Kidney tubule cell (primary cell): ENCODE data around the gene TMEM30B.

Experiments used
- DNase-seq: peaks from one replicate; pipeline ENCODE4 v3.0.0-alpha.2; 2018; ENCODE audit warnings: low spot score

Gene TMEM30B

DNA sequence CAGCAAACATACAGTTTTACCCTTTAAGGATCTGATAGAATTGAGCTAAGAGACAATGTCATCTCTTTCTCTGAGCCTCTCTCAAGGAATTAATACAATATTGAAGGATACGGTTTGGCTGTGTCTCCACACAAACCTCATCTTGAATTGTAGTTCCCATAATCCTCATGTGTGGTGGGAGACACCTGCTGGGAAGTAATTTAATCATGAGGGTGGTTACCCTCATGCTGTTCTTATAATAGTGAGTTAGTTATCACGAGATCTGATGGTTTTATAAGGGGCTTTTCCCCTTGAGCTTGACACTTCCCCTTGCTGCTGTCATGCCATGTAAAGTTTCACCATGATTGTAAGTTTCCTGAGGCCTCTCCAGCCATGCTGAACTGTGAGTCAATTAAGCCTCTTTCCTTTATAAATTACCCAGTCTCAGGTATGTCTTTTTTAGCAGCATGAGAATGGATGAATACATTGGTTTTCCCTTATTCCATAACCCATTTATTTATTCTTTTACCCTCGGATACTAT lies 47.6 kb downstream of the TMEM30B start:
- no peak for DNase-seq

DNA sequence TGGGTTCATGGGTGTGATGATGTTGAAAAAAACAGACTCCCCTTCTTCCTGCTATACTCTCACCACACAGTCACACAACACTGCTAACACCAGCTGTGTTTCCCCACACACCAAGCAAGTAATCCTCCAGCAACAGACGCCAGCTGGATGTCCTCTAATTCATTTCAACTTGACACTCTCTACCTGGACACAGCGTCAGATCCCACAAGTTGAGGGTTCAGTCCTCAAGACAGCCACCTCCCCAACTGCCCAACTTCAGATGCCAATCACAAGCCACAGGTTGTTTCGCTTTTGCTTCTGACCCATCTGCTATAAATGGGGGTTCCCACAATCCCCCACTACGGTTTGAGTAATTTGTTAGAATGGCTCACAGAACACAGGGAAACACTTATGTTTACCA lies 49.3 kb downstream of the TMEM30B start:
- no peak for DNase-seq

DNA sequence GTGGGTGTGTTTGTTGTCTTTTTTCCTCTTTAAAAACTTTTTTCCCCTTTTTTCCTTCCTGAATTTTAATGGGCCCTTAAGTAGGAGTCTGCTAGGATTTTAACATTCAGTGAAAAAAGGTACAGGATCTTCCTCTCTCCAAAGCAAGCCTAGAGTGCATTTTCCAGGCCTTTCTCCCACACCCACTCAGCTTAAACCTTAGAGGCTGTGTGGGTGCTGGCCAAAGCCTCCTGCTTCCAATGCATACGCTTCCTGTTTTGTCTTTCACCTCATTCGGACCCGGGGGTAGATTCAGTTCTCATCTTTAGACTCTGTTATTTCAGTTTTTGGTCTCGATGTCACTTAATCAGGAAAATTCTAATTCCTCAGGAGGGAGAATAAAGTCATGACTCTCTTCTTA lies 51.2 kb downstream of the TMEM30B start:
- no peak for DNase-seq

DNA sequence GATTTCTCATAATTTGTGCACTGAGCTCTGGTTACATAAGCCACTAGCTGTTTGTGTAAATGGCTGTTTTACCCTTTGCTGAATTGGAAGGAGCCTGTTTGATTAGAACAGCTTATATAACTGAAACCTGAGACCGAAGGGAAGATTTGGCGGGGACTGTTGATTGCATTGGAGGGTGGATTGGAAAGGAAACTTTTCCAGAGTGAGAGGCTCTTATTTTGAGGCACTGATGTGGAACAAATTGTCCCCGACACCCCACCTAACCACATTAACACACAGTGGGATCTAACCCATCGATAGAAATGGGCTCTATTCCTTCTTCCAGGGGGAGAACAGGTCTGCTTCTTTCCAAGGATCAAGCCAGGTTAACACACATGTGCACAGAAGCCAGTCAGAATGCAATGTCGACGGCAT lies 51.7 kb downstream of the TMEM30B start:
- DNase-seq, result no peak

DNA sequence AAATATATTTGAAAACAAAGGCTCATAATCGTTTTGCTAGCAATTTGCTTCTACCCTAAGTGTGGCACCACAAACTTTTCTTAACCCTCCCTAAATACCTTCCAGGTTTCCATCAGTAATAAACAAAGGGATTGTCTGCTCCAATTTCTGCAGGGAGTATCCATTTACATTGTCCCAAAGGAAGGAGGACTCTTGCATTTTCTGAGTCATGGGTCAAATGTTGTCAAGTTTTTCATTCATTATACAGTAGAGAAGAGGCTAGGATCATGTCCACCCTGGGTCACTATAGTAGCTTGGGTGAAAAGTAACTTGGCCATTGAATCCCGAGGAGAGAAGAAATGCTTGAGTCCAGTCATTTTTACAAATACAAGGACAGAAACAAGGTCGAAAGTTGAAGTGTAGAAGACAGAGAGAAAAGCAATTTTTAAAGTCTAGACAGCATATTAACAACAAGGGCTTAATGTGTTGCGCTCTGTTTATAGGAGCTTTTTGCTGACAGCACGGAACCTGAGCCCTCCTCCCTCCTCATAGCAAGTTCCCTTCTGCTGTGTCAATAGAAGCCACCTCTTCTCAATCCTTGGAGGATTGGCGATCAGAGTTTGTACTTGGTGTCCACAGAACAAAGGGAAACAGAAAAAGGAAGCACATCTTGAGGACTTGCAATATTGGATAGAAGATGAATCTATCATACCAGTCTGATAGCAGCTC lies 53.1 kb downstream of the TMEM30B start:
- no peak for DNase-seq
